Astrocyte of the hippocampus (primary cell): ENCODE measurements around the gene CHMP6.
A peak's percentile ranks its signal among the peaks of the same experiment; 100 is the strongest.

ENCODE experiments used
- DNase-seq: peaks from one replicate; pipeline ENCODE4 v3.0.0; 2011; ENCODE audit warnings: low read depth, low spot score

The CHMP6 gene

GRCh38 chr17:80970762-80971703 lies 20.6 kb upstream of the CHMP6 start:
- no peak for DNase-seq

DNA sequence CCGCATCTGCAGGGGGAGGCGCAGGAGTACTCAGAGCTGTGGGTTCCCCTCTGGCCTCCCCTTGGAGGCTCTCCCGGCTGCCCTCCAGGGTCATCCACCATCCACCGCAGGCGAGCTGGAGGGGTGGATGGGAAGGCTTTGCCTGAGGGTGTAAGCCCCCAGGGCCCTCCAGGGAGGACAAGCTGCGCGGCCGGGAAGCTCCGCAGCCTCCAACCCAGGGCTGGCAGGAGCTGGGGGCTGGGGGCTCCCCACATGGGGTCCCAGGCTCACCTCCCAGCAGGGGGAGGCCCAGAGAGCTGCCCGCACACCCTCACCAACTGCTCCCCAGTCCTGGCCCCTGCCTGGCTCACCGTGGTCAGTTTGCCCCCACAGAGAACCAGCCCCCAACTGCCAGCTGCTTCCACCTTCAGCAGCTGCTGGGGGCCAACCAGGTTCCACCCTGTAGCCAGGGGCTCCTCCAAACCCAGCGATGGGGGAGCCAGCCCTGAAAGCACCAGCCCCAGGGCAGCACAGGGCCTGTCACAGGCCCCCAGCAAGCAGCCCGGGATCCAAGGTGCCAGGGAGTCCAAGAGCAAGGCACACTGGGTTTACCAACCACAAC lies 19.8 kb upstream of the CHMP6 start:
- no peak for DNase-seq

GRCh38 chr17:80976701-80977100 lies 14.9 kb upstream of the CHMP6 start:
- DNase-seq, result no peak

DNA sequence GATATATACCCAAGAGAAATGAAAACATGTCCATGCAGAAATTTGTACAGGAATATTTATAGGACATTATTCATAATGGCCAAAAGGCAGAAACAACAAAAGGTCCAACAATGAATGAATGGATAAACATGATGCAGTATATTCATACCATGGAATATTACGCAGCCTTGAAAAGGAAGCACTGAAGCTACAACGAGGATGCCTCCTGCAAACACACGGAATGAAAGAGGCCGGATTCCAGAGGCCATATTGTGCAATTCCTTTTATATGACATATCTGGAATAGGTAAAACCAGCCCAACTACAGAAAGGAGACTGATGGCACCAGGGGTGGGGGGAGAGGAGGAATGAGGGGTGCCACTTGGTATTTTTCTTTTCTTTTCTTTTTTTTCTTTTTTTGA lies 14.5 kb upstream of the CHMP6 start:
- no peak for DNase-seq

DNA sequence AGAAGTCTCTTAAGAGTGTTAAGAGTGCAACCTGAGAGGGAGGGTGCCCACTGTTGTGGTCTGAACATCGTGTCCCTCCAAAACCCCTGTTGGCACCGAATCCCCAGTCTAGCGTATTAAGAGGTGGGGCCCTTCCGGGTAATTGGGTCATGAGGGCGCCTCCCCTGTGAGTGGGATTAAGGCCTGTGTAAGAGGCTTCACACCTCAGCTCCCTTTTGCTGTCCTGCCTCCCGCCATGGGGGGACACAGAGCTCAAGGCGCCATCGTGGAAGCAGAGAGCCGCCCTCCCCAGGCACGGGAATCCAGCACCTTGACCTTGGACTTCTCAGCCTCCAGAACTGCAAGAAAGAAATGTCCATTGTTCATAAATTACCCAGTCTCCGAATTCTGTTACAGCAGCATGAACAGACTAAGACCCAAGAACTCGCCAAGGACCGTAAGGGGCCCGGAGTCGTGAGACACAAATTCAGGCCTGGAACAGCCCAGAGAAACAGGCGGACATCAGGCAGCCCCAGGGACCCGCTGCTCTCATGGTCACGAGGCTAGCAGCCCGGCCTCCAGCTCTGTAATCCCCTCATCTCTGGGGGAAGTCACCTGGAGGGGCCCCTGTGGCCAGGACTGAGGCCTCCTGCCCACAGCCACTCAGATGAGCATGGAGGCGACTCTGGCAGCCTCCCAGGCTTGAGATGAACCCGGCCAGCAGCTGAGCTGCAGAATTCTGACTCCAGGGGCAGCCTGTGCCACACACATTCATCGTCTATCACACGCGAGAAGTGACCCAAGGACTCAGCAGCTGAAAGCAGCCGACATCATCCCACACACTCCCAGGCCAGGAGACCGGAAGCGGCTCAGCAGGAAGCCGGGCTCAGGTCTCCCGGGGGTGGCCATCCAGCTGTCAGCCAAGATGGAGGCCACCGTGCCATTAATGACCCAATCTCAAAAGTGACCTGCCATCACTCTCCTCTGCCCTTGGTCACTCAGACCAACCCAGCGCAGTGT lies 12.8 kb upstream of the CHMP6 start:
- no peak for DNase-seq

- no peak for DNase-seq
Observed at GRCh38 chr17:80979547-80980378, 11.9 kb upstream of the CHMP6 start.

DNA sequence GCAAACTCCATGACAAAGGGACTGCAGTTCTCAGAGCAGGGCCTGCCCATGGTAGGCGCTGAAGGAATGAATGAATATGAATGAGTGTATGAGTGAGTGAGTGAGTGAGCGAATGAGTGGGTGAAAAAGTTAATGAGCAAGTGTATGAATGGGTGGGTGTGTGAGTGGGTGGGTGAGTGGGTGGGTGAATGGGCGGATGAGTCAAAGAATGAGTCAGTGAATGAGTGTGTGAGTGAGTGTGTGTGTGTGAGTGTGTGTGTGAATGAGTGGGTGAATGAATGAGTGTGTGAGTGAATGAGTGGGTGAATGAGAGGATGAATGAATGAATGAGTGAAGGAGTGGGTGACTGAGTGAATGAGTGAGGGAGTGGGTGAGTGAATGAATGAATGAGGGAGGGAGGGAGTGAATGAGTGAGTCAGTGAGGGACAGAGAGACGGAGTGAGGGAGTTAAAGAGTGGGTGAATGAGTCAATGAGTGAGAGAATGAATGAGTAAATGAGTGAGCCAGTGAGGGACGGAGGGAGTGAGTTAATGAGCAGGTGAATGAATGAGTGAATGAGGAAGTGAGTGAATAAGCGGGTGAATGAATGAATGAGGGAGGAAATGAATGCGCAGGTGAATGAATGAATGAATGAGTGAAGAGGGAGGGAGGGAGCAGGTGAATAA lies 11.1 kb upstream of the CHMP6 start:
- DNase-seq, result no peak

GRCh38 chr17:80981062-80981902 lies 10.4 kb upstream of the CHMP6 start:
- DNase-seq, result peak; percentile 52

DNA sequence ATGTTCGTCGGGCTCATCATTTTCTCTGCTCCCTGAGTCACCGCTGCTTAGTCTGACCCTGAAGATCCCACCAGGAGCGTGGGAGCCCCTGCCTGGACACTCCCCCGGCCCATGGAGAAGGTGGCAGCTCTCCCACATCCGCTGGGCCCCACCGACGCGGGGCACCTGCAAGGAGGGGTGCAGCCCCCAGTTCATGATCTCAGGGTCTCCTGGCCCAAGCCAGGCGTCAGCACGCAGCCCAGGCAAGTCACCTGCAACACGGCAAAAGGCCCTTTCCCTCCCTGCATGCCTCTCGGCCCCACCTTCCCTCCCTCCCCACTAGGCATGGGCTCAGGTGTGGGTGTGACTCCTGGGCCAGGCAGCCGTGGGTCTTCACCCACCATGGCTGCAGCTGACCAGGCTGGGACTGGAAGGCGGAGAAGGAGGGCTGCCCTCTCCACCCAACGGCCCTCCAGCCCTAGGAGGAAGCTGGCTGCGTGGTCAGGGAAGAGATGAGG lies 9.7 kb upstream of the CHMP6 start:
- no peak for DNase-seq

DNA sequence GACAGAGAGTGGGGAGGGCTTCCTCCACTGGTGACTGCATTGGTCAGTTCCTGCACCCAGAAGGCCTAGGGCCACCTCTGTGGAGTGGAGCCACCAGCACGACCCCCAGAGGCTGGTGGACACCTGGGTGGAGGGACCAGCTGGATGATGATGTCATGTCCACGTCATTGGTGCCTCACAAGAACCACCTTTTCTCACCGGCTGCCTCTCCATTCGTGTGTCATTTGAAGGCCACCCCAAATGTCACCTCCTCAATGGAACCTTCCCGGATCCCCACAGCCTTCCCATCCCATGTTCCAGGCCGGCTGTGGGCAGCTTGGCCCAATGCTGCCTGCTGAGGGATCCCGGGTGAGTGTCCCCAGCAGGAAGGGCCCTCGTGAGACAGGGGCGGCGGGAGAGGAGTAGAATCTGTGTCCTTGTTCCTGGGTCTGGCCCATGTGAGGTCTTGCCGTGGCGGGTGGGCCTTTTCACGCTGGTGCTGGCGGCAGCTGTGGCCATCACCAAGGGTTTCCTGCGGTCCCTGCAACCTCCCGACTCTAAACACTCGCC lies 9.1 kb upstream of the CHMP6 start:
- no peak for DNase-seq

GRCh38 chr17:80983545-80983944 lies 8.1 kb upstream of the CHMP6 start:
- no peak for DNase-seq

- peak; percentile 97 for DNase-seq
Observed at GRCh38 chr17:80984749-80985148, 6.9 kb upstream of the CHMP6 start.

DNA sequence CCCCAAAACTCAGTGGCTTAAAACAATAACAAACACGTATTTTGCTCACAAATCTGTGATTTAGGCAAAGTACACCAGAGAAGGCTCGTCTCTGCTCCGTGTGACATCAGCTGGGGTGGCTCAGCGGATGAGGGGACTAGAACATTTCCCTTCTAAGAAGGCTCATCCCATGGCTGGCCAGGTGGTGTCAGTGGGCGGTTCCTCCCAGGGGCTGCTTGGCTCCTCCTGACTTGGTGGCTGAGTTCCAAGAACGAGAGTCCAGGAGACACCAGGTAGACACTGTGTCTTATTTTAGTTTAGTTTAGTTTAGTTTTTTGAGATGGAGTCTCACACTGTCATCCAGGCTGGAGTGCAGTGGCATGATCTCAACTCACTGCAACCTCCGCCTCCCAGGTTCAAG lies 5.6 kb upstream of the CHMP6 start:
- no peak for DNase-seq

- no peak for DNase-seq
Observed at GRCh38 chr17:80986816-80987475, 4.7 kb upstream of the CHMP6 start.

GRCh38 chr17:80987941-80988461 lies 3.6 kb upstream of the CHMP6 start:
- DNase-seq, result no peak

GRCh38 chr17:80989586-80989913 lies 2.1 kb upstream of the CHMP6 start:
- DNase-seq, result no peak

GRCh38 chr17:80990921-80991644 lies 558 bp upstream of the CHMP6 start:
- no peak for DNase-seq
